8988T (cell line): ENCODE data around the gene SLC25A25.

ENCODE experiments used
- DNase-seq: peaks from one replicate; pipeline ENCODE4 v3.0.0; 2011

SLC25A25 gene

DNA sequence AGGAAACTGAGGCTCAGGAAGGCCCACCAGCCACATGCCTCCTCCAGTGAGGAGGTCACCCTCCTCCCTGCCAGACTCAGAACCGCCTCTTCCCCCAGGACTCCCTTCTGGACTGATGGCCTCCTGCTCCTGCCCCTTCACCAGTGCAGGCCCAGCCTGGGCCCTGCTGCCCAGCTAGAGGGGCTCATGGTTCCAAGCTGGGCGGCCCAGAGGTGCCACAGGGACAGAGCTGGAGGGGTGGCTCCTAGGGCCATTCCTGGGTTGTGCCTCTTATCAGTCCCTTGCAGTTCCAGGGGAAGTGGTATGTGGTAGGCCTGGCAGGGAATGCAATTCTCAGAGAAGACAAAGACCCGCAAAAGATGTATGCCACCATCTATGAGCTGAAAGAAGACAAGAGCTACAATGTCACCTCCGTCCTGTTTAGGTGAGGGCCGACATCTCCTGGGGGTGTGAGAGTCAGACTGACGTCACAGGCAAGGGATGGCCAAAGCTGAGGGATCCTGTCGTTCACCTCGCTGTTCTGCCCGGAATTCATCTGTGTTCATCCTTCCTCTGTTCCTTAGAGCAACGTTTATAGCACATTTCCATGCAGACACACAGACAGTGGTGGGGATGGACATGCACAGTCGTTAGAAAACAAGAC, 82.0 kb downstream of the SLC25A25 start:
- DNase-seq: no peak

DNA sequence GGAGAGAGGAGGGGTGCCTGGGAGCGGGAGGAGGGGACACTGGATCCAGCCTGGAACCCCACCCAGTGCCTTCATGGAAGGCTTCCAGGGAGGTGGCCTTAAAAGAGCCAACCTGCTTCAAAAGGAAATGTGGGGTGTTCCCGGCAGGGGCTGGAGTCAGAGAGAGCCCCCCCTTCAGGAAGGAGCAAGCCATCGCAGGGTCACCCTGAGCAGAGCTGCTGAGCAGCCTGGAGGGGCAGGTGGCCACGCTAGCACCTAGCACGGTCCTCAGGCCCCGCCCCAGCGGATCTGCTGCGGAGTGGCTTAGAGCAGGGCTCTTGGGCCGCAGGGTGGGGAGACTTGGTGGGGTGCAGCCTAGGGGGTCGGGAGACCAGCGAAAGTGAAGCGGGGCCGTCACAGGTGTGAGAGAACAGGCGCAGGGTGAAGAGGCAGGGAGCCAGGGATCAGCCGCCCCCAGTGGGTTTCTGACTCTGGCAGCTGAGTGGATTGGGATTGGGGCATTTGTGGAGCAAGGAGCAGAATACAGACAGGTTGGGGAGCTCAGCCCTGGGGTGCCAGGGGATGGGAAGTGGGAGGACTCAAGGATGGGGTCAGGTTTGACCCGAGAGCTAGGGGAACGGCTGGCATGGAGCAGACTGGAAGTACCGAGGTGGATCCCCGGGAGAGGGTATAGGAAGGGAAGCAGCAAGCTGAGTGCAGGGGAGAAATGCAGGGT, 82.7 kb downstream of the SLC25A25 start:
- DNase-seq: no peak

GRCh38 chr9:128151309-128152132, 83.5 kb downstream of the SLC25A25 start:
- DNase-seq: no peak

GRCh38 chr9:128152133-128153059, 84.4 kb downstream of the SLC25A25 start:
- DNase-seq: no peak

DNA sequence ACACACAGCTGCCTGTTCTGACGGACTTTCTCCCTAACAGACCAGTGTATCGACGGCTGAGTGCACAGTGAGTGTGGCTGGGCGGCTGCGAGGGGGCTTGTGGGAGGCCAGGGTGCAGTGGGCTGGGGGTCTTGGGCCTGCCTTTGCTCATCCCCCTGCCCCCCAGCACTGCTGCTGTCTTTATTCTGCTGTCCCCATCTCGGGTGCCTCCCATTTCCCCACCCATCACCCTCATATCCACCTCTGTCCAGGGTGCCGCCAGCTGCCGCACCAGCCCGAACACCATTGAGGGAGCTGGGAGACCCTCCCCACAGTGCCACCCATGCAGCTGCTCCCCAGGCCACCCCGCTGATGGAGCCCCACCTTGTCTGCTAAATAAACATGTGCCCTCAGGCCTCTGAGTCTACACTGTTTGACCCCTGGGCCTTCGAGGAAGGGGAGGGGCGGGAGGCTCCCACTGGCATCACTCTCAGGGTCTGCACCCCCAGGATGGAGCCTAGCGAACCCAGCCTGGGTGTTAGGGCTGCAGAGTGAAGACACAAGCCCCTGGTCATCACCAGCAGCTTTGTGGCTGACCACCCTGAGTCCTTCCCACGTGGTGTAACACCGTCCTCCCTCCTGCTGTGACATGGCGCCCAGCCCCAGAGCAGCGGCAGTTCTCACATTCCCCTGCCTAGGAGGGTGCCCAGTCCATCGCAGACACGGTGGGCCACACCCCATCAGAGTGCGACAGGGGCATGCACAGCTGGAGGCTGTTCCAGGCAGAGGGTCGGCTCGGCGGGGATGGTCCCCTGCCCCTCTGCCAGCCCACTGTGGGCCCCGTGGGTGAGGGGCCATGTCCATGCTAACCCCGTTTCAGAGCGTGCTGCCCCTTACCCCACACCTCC, 85.3 kb downstream of the SLC25A25 start:
- no peak for DNase-seq

GRCh38 chr9:128153947-128154695, 86.1 kb downstream of the SLC25A25 start:
- DNase-seq: no peak

DNA sequence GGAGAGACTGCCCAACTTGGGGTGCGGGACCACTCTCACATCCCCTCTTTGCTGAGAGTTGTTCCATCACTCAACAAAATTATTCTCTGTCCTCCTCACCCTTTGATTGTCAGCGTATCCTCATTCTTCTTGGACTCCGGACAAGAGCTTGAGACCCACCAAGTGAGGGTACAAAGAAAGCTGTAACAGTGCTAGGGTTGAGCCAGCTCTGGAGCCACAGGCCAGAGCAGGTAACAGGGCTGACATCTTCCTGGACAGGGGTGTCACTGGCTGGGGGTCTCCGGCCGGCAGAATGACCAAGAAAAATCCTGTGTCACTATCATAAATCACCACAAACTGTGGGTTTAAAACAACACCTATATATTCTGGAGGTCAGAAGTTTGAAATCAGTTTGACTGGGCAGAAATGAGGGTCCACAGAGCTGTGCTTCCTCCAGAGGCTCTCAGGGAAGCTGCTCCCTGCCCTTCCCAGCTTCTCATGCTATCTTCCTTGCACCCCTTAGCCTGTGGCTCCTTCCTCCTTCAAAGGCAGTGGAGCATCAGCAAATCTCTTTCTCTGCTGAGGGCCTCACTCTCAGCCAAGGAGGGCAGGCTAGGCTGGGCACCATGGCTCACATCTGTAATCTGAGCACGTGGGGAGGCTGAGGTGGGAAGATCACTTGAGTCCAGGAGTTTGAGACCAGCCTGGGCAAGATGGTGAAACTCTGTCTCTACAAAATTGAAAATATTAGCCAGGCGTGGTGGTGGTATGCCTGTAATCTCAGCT, 87.9 kb downstream of the SLC25A25 start:
- no peak for DNase-seq
